Activated effector memory CD4-positive, alpha-beta T cell treated with Interleukin-2 at 50 U/mL for 16 hours (primary cell): ENCODE measurements around the gene NHS.
"Not testable (repeated sequence)": the region's sequence is repeated elsewhere in the genome, so short reads cannot be mapped to it uniquely, and the experiment has no call there.

Experiments
- DNase-seq: peaks from one replicate; pipeline ENCODE4 v3.0.0-alpha.2; 2020

Gene NHS

DNA sequence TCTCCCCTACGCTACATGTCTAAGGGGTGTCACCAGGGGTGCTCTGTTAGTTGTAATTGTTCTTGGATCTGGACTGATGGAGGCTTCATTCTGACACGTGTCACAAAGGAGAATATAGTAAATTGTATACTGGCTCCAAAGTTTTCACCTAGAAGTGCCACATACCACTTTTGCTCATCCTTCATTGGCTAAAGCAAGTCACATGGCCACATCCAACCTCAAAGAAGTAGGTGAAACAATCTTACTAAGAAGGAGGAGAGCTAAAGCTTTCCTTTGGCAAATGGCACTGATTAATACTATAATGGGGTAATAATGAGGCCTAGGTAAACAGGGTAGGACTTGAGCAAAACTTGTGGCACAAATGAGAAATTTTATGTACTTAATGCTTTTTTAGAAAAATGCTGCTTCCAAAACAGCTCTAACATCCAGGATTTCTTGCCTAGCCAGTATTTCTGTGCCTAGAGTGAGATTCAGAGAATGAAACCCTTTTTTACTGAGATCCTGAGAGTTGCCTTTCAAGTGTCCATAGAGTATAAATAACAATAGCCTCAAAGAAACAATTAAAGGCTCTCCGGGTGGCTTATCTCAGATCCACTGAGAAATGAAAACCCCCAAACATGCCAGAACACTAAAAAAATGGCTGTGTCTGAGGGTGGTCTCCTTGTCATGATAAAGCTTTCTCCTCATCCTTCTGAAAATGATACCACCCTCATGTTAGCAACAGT lies 34.7 kb downstream of the NHS start:
- DNase-seq, result no peak

DNA sequence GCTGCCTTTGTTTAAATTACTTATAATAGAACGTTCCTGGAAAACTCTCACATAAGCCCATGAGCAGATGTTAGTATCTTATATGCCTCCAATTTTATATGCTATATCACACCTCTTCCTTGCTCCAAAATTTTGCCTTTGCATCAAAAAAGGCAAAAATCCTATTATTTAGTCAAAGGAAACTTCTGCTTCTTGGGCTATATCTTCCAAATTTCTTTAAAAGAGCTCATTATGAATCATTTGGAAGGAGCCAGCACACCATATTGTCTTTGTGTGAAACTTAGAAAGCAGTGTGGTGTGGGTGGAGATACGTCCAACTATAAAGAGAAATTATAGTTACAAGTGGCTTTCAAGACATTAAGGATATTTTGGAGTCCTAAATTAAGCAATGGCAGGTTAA lies 35.7 kb downstream of the NHS start:
- DNase-seq, result no peak

DNA sequence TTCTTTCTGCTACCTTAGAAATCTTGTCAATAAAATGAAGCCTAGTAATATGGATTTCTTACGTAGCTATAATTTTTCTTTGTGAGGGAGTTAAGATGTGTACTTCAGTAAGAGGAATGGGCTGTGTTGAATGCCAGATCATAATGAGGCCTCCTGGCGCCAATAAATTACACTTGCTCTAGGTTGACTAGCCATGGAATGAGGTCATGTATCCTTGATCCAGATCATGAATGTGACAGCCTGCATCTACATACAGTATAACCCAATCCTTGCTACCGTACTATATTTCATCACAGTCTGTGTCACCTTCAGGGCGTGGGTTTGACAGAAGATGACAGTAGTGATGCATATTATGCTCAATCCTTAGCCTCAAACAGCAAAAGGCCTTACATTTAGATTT lies 36.2 kb downstream of the NHS start:
- no peak for DNase-seq

DNA sequence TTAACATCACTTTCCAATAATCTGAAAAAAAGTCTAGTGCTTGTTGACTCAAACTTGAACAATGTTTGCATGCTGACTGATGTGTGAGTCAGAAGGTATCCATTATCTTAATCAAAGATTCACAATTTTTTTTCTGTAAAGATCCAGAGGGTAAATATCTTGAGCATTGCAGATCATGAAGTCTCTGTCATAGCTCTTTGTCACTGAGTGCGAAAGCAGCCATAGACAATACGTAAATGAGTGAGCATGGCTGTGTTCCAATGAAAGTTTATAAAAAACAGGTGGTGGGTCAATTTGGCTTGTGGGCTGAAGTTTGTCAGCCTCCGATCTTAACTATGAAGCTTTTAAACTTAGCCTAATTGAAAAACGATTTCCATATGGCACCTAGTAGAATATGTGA lies 37.7 kb downstream of the NHS start:
- DNase-seq, result no peak

DNA sequence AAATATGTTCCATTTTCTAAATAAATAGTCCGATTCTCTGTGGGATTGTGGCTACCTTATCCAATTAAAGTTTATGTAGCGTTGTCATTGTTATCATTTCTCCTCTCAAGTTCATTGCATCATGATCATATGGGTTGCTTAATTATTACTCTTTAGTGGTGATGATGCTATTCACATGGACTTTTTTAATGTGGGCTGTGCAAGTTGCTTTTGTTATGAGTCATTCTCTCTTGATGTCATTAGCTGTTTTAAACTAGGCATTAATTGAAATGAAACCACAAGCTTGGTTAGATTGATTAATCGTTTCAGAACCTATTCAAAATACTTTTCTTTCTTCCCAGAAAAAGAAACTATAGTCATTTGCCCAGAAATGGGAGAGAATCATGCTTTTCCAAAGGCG lies 38.2 kb downstream of the NHS start:
- DNase-seq, result no peak

DNA sequence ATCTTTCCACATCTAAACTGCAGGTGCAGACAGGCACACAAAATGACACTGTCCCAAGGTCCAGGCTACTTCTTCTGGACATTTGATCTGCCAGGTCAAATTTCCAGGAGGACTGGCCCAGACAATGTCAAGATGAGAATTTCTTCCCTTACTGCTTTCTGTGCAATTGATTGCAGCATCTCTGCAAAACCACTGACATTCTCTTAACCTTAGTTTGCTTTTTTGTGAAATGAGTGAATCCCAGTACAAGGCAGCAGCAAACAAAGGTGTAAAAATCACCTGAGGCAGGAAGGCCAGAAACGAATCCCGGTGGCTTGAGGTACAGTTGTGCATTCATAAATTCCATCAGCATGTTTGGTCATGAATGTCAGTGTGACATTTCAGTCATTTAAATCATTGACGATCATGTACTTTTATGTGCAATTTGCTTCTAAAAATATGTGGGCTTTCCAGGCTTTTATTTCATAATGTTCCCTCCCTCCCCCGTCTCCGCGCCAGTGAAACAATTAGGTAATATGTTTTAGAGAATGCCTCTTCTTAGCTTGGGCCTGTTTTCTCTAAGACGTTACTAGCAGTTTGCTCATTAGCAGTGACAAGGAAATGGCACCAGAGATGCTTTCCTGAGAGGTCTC lies 39.1 kb downstream of the NHS start:
- DNase-seq, result no peak

DNA sequence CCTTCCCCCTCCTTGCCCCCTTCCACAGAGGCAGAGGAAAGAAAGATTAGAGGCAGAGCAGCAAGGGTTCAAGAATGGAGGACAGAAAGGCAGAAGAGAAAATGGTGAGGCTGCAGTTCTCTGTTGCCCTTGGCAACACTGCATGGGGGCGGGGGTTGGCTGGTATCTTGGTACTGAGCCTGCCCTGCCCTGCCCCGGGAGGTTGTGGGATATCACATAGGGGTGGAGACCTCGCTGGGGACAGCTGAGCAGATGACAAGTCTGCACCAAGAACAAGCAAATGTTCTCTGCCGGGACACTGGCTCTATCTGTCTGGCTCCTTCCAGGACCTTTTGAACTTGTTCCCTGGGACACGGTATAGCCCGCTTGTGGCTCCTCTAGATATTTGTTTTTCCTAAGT lies 39.8 kb downstream of the NHS start:
- no peak for DNase-seq

DNA sequence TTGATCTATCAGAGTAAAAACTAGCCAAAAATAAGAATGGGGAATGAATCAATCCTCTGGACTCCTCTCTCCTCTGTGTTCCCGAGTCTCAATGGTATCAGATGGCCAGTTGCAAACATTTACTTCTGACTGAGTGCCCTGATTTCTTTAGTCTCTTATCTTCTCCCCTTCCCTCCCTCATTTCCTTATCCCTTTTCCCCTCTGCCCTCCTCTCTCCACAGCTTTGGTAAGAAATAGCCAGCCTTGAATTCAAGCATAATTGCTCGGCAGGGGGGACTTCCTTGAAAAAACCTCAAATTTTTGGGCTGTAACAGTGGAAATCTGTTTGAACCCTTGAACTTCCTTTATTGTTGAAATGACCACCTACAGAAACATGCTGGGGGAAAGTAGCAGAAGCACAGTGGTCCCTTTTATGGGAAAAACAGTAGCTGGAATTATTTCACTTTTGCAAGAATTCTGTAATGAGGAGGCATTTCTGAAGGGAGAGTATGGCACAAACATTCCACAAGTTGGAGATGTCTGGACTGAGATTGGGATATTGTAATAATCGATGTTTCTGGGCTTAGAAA lies 40.3 kb downstream of the NHS start:
- DNase-seq, result no peak

DNA sequence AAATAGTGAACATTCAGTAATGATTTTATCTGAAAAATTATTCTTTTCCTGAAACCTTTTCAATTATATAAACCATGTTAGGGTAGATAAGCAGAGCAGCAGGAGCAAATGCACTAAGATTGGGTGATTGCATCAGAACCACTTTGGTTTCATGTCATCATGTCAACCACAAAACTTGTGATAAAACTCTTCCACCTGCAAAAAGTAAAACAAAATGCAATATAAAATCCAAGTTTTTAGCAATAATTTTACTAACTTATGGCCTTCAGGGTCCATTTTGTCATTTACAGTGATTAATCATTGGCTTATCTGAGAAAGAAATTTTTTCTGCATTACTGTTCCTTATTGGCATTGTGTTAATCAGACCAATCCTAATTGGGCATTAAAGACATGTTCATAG lies 42.4 kb downstream of the NHS start:
- DNase-seq, result no peak

DNA sequence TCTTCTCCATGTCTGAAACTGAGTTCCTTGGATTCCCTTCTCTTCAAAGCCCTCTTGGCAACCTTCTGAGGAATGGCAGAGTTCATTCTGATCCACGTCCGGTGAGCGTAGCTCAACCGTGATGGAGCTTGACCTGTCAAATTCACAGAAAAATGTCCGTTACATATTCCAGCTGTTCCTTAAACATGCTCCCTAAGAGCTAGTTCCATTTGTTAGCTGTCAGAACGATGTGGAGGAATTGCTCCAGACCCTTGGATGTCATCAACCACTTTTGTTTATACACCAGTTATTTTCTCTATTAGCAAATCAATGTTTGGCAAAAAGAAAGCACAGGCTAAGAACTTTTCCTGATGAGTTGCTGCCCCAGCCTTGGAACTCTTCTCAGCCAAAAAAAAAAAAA lies 50.1 kb downstream of the NHS start:
- DNase-seq, result no peak

DNA sequence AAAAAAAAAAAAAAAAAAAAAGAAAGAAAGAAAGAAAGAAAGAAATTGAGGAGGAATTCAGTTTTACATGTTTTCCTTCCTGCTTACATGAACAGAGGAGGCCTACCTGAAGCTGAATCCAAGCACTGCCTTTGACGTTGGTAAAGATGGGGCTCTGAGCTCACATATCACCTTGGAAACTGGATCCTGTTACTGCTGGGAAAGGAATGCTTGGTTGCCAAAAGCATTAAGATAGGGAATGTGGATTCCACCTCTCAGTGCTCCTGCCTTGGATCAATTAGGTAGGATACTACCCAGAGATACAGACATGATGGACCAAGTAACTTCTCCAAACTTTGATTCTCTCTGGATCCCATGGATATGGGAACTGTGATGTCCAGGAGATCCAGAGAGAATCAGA lies 50.6 kb downstream of the NHS start:
- DNase-seq, result no peak

DNA sequence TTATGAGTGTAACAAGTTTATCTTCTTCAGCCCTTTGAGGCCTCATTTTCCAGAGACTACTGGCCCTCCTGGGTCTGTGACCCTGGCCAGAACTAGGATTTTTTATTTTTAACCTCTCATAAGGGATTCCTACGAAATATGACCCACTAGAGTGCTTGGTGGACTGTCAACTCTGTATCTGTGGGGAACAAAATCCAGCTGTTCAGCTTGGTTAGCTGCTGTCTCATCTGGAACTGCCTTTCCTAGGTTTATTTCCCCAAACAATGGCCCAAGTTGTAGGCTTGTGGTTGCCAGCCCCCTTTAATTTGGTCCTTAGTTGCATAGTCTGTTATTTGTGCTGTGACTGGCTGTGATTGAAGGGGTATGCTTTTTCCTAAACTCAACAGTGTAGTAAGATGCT lies 56.2 kb downstream of the NHS start:
- no peak for DNase-seq

DNA sequence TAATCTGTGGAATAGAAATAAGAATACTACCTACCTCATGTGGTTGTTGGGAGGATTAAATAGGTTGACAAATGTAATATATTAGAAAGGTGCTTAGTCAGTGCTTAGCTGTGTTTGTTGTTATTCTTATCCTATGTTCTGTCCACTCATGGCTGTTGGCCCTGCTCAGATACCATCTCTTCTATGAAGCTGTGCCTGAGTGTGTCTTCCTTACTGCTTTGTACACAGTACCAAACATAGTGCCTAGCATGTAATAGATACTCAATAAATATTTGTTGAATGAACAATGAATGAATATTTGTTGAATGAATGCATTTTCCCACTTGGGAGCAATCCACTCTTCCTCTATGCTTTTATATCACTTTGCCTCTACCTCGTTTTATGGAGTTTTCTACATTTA lies 57.2 kb downstream of the NHS start:
- DNase-seq, result no peak

DNA sequence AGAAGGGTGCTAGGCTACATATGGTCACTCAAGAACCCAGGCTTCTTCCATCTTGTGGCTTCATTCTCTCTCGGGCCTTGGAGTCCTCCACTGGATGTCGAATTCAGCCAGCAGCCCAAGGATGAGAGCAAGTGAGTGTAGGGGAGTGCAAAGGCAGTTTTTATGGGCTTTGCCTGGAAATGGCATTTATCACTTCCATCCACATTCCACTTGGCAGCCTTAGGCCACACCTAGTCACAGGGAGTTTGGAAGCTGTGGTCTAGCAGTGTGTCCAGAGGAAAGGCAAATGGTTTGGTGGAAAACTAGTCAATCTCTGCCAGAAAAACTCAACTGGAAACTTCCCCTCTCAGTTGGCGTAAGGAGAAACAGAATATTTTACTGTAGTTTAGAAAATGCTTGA lies 59.0 kb downstream of the NHS start:
- DNase-seq, result no peak

DNA sequence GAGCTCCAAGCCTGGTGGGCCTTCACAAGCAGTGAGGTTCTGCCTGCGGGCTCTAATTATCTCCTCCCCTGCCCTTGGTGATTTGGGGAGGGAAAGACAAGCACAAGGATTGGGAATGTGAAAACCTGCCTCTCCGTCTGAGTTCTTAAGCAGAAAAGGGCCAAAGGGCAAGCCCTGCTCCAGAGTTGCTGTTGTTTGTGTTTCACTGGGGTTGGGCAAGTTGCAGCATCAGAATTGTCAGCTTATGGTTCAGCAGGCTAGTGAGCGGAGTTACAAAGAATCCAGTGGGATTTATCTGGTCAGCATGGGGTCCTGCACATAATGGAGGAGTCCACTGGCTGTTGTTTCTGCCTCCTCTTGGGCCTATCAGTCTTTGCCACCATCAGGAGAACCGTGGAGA lies 60.5 kb downstream of the NHS start:
- no peak for DNase-seq

DNA sequence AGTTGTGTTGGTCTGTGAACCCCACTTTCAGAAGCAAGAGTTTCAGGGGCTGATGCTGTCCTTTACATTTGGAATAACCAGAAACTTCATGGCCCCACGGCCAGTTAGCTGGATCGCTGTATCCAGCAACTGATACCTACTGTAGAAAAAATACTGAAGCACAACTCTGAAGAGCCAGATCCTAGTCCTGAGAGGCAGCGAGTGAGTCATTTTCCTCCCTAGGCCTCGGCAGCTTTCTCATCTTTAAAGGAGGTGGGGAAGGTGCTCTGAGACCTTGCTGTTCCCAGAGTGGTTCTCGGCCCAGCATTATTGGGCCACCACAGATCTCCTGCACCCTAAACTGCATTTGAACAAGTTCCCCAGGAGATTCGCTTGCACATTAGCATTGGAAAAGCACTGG lies 63.2 kb downstream of the NHS start:
- DNase-seq, result no peak

DNA sequence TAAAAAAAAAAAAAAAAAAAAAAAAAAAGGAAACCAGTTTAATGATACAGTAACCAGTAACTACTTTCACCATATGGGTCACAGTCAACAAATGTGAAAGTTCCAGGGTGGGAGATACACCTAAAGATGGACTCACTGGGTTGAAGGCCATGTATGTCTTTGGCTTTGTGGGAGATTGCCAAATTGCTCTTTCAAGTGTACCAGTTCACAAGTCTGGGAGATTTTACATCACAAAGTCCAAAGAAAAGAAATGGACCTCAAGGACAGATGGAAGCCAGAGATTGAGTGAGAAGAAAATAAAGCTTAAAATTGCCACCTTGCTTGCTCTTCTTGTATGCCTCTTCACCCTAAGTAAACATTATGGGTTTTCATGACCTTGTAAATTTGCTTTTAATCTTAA lies 65.3 kb downstream of the NHS start:
- DNase-seq, result no peak

DNA sequence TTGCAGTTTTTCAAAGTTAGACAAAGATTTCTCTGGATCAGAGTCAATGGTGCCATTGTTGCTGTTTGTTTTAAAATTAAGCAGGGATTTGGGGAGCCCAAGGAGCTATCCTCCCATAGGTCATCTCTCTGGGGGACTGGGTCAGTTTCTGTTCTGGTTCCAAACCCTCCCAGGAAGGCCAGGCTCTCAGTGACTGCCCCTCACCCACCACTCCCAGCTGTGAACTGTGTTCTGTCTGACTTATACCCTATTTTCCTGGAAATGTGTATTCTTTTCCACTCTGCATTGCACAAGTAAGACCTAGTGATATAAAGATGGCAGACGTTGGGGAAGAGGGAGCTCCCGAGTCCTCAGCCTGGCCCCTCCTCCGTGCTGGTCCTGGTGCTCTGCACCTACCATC lies 65.8 kb downstream of the NHS start:
- DNase-seq, result no peak

DNA sequence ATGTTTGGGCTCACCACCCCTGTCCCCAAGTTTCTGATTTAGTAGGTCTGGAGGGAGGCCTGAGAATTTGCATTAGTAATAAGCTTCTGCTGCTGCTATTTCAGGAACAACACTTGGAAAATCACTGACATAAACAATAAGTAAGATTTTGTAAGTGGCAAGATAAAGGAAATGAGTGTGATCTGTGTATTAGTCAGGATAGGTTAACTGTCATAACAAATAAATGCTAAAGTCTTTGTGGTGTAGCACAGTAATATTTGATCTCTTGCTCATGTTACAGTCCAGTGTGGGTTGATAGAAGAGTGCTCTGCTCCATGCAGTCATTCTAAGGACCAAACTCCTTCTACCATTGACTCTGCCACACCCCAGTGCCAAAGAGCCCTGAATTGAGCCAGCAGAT lies 67.0 kb downstream of the NHS start:
- DNase-seq, result no peak

DNA sequence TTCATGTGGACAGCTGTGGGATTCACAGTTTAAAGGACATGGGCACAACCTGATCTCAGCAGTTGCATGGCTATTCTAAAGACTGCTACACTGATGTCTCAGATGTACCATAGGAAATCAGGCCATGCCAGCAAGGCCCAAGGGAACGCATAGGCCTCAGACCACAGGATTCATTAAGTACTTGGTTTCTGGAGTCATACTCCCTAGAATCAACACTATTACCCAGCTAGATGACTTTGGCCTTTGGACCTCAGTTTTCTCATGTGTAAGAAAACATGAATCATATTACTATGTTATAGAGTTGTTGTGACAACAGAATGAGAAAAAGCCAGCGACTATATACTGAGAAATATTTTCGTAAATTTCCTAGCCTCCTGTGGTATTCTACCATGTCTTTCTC lies 67.9 kb downstream of the NHS start:
- no peak for DNase-seq

DNA sequence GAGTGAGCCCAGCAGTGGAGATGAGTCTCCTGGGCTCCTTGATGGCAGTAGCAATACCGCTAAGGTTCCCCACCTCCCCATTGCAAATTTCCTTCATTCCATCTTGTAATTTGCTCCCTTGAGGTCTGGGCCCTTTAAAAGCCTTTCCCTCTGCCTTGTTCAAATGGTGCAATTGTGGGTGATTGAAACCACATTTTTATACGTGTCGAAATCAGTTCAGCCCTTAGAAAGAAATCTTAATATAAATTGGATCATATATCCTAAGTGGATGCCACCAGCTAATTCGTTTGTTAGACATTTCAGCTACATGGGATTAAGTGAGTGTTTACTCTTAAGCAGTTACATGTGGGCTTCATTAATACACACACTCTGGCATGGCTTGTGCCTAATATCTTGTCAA lies 68.6 kb downstream of the NHS start:
- DNase-seq, result no peak

DNA sequence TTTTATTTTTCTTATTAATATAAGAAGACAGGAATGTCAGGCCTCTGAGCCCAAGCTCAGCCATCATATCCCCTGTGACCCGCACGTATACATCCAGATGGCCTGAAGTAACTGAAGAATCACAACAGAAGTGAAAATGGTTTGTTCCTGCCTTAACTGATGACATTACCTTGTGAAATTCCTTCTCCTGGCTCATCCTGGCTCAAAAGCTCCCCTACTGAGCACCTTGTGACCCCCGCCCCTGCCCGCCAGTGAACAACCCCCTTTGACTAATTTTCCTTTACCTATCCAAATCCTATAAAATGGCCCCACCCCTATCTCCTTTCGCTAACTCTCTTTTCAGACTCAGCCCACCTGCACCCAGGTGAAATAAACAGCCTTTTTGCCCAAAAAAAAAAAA lies 71.3 kb downstream of the NHS start:
- DNase-seq, result not testable (repeated sequence)

DNA sequence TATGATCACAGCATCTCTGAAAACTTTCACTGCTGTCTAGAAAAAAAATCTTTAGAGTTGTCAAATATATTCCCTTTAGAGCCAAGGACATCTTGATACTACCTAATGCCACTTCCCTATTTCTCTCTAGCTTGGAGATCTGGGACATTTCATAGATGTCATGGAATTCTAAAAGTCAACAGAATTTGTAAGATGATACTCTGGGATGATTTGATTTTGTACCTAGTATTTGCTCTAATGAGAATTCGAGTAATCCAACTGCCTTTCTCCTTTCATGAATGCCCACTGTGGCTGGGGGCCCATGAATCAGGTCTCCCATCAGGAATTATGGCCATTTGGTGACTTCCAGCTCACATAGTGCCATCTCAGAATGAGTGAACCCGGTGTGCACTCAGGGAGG lies 73.2 kb downstream of the NHS start:
- no peak for DNase-seq

DNA sequence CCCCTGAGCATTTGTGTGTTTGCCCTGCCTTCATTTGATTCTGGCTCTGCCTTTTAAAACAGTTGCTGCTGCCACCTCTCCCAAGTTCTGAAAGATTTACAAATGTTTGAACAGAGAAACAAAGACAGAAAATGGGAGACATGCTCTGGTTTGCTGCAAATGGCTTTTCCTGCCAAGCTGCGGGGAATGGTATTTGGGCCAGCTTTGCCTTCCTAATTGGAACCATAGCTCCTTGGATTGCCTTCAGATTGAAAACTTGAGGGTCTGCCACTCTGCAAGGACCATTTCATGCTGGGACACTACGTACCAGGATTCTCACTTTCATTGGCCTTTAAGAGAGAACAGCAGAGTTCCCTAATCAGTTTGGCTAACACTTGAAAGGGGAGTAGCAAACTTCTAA lies 74.9 kb downstream of the NHS start:
- no peak for DNase-seq

DNA sequence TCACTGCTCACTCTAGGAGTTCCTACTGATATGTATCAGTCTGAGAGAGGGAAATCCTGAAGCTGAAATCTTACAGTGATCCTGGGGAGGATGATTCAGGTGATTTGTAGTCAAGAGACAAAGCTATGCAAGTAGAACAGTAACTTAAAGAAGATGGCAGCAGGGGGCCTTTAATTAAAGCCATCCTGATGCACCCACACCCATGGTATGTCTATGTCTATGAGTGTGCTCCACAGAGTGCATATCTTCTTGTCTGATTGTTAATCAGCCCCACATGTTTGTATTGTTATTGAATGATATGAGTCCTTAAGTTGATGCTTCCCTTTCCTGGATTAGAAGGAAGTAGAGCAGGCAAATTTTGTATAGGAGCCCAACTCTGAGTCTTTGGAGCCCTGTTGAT lies 78.8 kb downstream of the NHS start:
- DNase-seq, result no peak
